PFSK-1 (cell line): ENCODE measurements around the gene PDYN.

Source experiments
- FOXP2 ChIP-seq: optimal IDR thresholded peaks from 2 replicates; pipeline ENCODE3; 2011; ENCODE audit warnings: borderline replicate concordance, control low read depth, inconsistent platforms; ENCODE audit not compliant: insufficient read depth; ENCODE audit errors: extremely low read length, extremely low read depth
- POLR2AphosphoS5 ChIP-seq: IDR thresholded peaks from 2 replicates; pipeline ENCODE4 v1.6.1; 2012; ENCODE audit warnings: low read depth, mild to moderate bottlenecking, control low read depth, low read length, moderate library complexity
- SIN3A ChIP-seq: IDR thresholded peaks from 2 replicates; pipeline ENCODE4 v1.6.1; 2012; ENCODE audit warnings: mild to moderate bottlenecking, low read length, moderate library complexity, borderline replicate concordance; ENCODE audit not compliant: insufficient read depth
- TAF1 ChIP-seq: IDR thresholded peaks from 2 replicates; pipeline ENCODE4 v1.6.1; 2012; ENCODE audit warnings: low read length, control low read depth, borderline replicate concordance; ENCODE audit not compliant: insufficient read depth
- TF ChIP-seq, protein P1 (sequence below), 2 experiments: IDR thresholded peaks; 2 replicates each; pipeline versions ENCODE4 v1.6.1 to v1.8.0; 2011 to 2012; ENCODE audit warnings: low read depth in 2 of 2, low read length in 2 of 2, control low read depth in 1 of 2, inconsistent platforms in 1 of 2, mild to moderate bottlenecking in 1 of 2, moderate library complexity in 1 of 2; ENCODE audit not compliant: insufficient read depth in 1 of 2

Gene PDYN

DNA sequence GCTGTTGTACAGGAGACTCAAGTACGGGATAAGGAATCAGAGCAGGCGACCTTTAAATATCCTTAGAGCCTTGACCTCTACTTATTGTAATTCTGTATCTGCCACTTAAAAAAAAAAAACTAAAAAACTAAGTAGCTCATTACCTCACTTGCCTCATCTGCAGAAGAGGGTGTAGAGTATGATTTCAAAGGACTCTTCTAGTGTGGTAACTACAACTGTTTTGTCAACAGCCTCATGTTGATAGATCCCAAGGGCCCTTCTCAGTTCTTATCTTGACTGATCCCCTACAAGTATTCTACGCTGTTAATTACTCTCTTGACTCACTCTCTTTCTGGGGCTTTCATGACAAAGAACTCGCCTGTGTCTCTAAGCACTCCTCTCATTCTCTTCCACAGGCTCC is 16.7 kb upstream of the PDYN start:
- TF ChIP-seq TAF1 (no peak), POLR2AphosphoS5 (no peak), FOXP2 (no peak), SIN3A (no peak)
- TF ChIP-seq, protein P1, sequence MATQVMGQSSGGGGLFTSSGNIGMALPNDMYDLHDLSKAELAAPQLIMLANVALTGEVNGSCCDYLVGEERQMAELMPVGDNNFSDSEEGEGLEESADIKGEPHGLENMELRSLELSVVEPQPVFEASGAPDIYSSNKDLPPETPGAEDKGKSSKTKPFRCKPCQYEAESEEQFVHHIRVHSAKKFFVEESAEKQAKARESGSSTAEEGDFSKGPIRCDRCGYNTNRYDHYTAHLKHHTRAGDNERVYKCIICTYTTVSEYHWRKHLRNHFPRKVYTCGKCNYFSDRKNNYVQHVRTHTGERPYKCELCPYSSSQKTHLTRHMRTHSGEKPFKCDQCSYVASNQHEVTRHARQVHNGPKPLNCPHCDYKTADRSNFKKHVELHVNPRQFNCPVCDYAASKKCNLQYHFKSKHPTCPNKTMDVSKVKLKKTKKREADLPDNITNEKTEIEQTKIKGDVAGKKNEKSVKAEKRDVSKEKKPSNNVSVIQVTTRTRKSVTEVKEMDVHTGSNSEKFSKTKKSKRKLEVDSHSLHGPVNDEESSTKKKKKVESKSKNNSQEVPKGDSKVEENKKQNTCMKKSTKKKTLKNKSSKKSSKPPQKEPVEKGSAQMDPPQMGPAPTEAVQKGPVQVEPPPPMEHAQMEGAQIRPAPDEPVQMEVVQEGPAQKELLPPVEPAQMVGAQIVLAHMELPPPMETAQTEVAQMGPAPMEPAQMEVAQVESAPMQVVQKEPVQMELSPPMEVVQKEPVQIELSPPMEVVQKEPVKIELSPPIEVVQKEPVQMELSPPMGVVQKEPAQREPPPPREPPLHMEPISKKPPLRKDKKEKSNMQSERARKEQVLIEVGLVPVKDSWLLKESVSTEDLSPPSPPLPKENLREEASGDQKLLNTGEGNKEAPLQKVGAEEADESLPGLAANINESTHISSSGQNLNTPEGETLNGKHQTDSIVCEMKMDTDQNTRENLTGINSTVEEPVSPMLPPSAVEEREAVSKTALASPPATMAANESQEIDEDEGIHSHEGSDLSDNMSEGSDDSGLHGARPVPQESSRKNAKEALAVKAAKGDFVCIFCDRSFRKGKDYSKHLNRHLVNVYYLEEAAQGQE (IDR thresholded peaks at IDR 0.05; ENCODE audit: insufficient read depth in 1 of 2, low read depth in 2 of 2, low read length in 2 of 2), result no peak

DNA sequence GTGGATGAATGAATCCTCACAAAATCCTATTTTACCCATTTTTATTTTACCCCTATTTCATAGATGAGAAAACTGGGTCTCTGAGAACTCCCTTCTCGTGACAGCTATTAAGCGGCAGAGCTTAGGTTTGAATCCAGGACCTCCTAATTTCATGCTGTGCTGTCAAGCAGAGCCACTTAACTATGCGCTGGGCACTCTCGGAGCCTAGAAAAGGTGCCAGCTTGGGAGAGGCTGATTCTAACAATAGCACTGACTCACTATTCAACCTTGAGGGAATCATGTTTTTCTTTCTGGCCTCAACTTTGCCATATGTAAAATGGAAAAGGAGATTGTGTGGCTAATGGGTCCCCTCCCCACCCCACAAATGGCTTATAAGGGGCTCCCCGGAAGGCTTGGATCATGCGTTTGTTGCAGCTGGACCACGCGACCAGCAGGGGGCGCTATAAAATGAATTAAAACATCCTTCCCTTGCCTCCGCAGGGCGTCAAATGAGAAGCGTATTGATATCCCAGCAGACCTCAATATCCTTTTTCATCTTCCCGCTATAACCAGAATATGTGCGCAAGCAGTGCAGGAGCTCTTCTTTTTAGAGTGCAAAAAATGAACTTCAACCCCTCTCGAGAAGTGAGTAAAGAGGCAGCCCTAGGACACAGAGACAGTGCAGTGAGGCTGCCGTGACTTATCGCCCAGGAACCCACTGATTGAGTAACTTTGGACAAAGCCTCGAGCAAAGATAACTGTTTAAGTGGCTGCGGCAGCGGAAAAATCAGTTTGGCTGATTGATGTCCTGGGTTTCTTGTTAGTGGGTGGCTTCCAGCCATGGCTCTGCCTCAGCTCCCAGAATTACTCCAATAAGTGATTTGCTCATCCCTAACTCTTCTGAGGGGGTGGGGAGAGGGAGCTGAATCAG is 12.8 kb upstream of the PDYN start:
- TF ChIP-seq SIN3A, result no peak
- TF ChIP-seq, protein P1 (IDR thresholded peaks at IDR 0.05; ENCODE audit: insufficient read depth in 1 of 2, low read depth in 2 of 2, low read length in 2 of 2), result peak; percentile 63 to 79; a peak in 2 of 4 replicates

DNA sequence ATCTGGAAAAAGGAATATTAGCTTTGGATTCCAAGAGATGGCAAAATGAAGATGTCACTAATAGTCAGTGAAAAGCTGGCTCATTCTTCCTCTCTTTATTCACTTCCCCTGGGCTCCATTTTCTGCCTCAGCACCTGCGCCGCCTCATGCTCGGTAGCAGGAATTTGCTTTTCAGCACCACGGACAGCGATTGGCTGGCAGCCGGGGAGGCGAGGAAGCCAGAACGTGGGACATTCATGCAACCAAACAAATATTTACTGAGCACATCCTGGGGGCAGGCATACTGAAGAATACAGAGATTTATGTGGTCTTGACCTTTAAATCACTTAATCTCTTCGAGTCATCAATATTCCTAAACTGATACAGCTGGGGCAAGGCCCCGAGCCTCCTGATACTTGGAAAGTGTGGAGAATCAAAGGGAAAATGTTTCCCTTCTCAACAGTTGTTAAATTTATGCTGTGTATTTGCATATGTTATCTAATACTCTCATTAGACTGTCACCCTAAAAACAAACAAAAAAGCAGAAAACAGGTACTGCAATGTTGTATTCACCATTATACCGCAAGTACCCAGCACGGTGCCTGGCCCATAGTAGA is 12.1 kb upstream of the PDYN start:
- TF ChIP-seq SIN3A, result peak; percentile 85; the same call in 1 of the 2 replicates
- TF ChIP-seq, protein P1 (IDR thresholded peaks at IDR 0.05; ENCODE audit: insufficient read depth in 1 of 2, low read depth in 2 of 2, low read length in 2 of 2), result peak; percentile 100
- TF ChIP-seq FOXP2, result no peak

DNA sequence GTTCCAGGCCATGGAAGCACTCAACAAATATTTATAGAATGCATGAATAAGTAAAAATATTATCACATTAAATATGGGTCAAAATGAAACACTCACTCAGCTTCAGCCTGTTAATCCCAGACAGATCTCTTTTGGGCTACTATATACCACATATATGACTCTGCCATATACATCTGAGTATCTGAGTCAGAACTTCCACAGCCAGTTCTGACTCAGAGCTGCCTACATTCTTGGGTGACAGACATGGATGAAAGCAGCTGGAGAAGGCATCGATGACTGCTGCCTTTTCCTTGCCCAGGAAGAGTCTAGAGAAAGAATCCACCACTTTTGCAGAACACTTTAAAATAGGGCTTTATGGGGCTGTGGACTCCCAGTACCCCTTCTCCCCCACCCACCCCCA is 11.5 kb upstream of the PDYN start:
- TF ChIP-seq, protein P1 (IDR thresholded peaks at IDR 0.05; ENCODE audit: insufficient read depth in 1 of 2, low read depth in 2 of 2, low read length in 2 of 2), result no peak
- TF ChIP-seq TAF1 (no peak), FOXP2 (no peak), POLR2AphosphoS5 (no peak), SIN3A (no peak)
